A549 (cell line): Measurements from ENCODE around the gene SLC22A23.

Source experiments
- CTCF ChIP-seq: fragments of >200 bp; sonication (Bioruptor Twin); formaldehyde crosslinking; IDR thresholded peaks from 3 replicates; pipeline ENCODE4 v1.5.1; 2016
- ELK1 ChIP-seq: fragments of 150-350 bp; IDR thresholded peaks from 2 replicates; pipeline ENCODE4 v1.6.1; 2014; ENCODE audit warnings: low read depth, mild to moderate bottlenecking, low read length
- EP300 ChIP-seq, 2 experiments: fragments of >200 bp; sonication (Bioruptor Twin); formaldehyde crosslinking; IDR thresholded peaks; 2 replicates in 1 of 2; 3 replicates in 1 of 2; pipeline ENCODE4 v1.6.1; 2016 to 2017
- ESRRA ChIP-seq: fragments of 150-350 bp; IDR thresholded peaks from 2 replicates; pipeline ENCODE4 v1.6.1; 2014; ENCODE audit warnings: mild to moderate bottlenecking, low read length, borderline replicate concordance
- KDM5A ChIP-seq: fragments of 200-600 bp; sonication (generic); IDR thresholded peaks from 2 replicates; pipeline ENCODE4 v1.6.1; 2016; ENCODE audit warnings: antibody characterized with exemption, mild to moderate bottlenecking
- POLR2A ChIP-seq: IDR thresholded peaks from 2 replicates; pipeline ENCODE4 v1.6.1; 2012; ENCODE audit warnings: mild to moderate bottlenecking, low read length
- POLR2AphosphoS2 ChIP-seq: conservative IDR thresholded peaks from 2 replicates; pipeline ENCODE4 v1.6.1; 2012; ENCODE audit warnings: low read length, improper control_type of control experiment, inconsistent platforms
- RFX5 ChIP-seq: fragments of 450-650 bp; IDR thresholded peaks from 2 replicates; pipeline ENCODE4 v1.7.1; 2014; ENCODE audit warnings: antibody characterized with exemption, mild to moderate bottlenecking, moderate library complexity
- TP53 ChIP-seq: fragments of 250-450 bp; sonication (Bioruptor Pico); IDR thresholded peaks from 2 replicates; pipeline ENCODE4 v1.5.0; 2021; ENCODE audit warnings: mild to moderate bottlenecking, moderate library complexity
- USF2 ChIP-seq: fragments of 450-650 bp; IDR thresholded peaks from 2 replicates; pipeline ENCODE4 v1.6.1; 2014; ENCODE audit warnings: antibody characterized with exemption

GRCh38 chr6:3384241-3385143 is 72.4 kb downstream of the SLC22A23 start:
- TF ChIP-seq ELK1 (no peak), CTCF (no peak), POLR2A (no peak), KDM5A (no peak), RFX5 (no peak), EP300 (IDR thresholded peaks at IDR 0.05) (no peak), USF2 (no peak), TP53 (CRISPR knock-in tag) (no peak), POLR2AphosphoS2 (no peak), ESRRA (no peak)
